Endothelial cell of umbilical vein (primary cell): Measurements from ENCODE around the gene SPTY2D1. TPM values are rescaled to one million over a fixed set of nuclear protein-coding genes. Genes with fewer than 3 reads are reported as not detected.

Source experiments
- BruUV-seq: library from RNA; stranded (reverse); fragments of 400-500 nt; replicated peaks from 2 replicates; lab custom pipeline; 2021; lab: Mats Ljungman, UMichigan
- CTCF ChIA-PET: fragments of 300-600, 350-600 bp; sonication (Branson Sonifier 250); formaldehyde crosslinking; loops from one replicate; lab custom pipeline; 2021; ENCODE audit warnings: antibody characterized with exemption, inconsistent platforms; lab: Charles Lee
- POLR2A ChIA-PET: fragments of 300-600, 350-600 bp; sonication (Branson Sonifier 250); formaldehyde crosslinking; loops from one replicate; lab custom pipeline; 2021; ENCODE audit warnings: antibody characterized with exemption, inconsistent platforms; lab: Charles Lee
- DNase-seq: peaks from one replicate; pipeline ENCODE4 v3.0.0-alpha.2; 2011; ENCODE audit warnings: low read depth, low spot score
- FAIRE-seq: peaks from 2 replicates; lab custom pipeline; 2011; peaks lifted over from hg19 to GRCh38; lab: Jason Lieb, UNC
- H2AFZ ChIP-seq: 2 replicates; pipeline ENCODE4 v1.6.0; 2012; ENCODE audit warnings: low read depth, low read length, control low read depth, inconsistent platforms
- H3K27ac ChIP-seq: 2 replicates; pipeline ENCODE4 v1.5.1; 2011; ENCODE audit warnings: low read depth, mild to moderate bottlenecking, control low read depth, low read length, moderate library complexity; ENCODE audit not compliant: insufficient read depth
- H3K27me3 ChIP-seq, 2 experiments: 2 replicates each; pipeline versions ENCODE4 v1.6.0 to v1.6.1; 2011; ENCODE audit warnings: low read length in 2 of 2, mixed read lengths in 1 of 2; ENCODE audit not compliant: control insufficient read depth in 2 of 2, insufficient read depth in 2 of 2
- H3K36me3 ChIP-seq, 2 experiments: 2 replicates in 1 of 2; 3 replicates in 1 of 2; pipeline ENCODE4 v1.5.1; 2011; ENCODE audit warnings: low read length in 2 of 2, mild to moderate bottlenecking in 1 of 2, moderate library complexity in 1 of 2; ENCODE audit not compliant: control insufficient read depth in 2 of 2, insufficient read depth in 2 of 2; ENCODE audit errors: extremely low read depth in 1 of 2
- H3K4me1 ChIP-seq: 3 replicates; pipeline ENCODE4 v1.5.1; 2011; ENCODE audit warnings: mild to moderate bottlenecking, low read length; ENCODE audit not compliant: control insufficient read depth, insufficient read depth; ENCODE audit errors: extremely low read depth
- H3K4me2 ChIP-seq: 2 replicates; pipeline ENCODE4 v1.6.1; 2011; ENCODE audit warnings: low read length, control low read depth, mixed read lengths; ENCODE audit not compliant: insufficient read depth
- H3K4me3 ChIP-seq, 3 experiments: fragments of 200-600 bp in 1 of 3; sonication (generic), shearing (Covaris generic) in 1 of 3; replicated peaks in 1 of 3; 2 replicates each; pipeline ENCODE4 v1.5.1; 2011 to 2016; ENCODE audit warnings: control low read depth in 3 of 3, low read length in 3 of 3, mild to moderate bottlenecking in 2 of 3, inconsistent platforms in 1 of 3, low read depth in 1 of 3, moderate library complexity in 1 of 3; ENCODE audit not compliant: insufficient read depth in 1 of 3
- H3K79me2 ChIP-seq: 2 replicates; pipeline ENCODE4 v1.6.0; 2012; ENCODE audit warnings: low read length, inconsistent platforms; ENCODE audit not compliant: control insufficient read depth, insufficient read depth
- H3K9ac ChIP-seq: replicated peaks from 2 replicates; pipeline ENCODE3; 2011; ENCODE audit warnings: low read length, control low read depth; ENCODE audit not compliant: insufficient read depth; ENCODE audit errors: extremely low read depth
- H3K9me1 ChIP-seq: replicated peaks from 3 replicates; pipeline ENCODE4 v1.6.0; 2011; ENCODE audit warnings: mild to moderate bottlenecking, low read length; ENCODE audit not compliant: control insufficient read depth, insufficient read depth; ENCODE audit errors: extremely low read depth
- H3K9me3 ChIP-seq: replicated peaks from 2 replicates; pipeline ENCODE4 v1.5.1; 2012; ENCODE audit warnings: low read length, inconsistent platforms; ENCODE audit not compliant: control insufficient read depth, insufficient read depth
- H4K20me1 ChIP-seq: replicated peaks from 2 replicates; pipeline ENCODE3; 2011; ENCODE audit warnings: mild to moderate bottlenecking, low read length; ENCODE audit not compliant: control insufficient read depth, insufficient read depth; ENCODE audit errors: extremely low read depth
- FOS ChIP-seq: IDR thresholded peaks from 2 replicates; pipeline ENCODE4 v1.6.1; 2011; ENCODE audit warnings: mild to moderate bottlenecking, low read length, moderate library complexity, borderline replicate concordance; ENCODE audit not compliant: insufficient read depth
- JUN ChIP-seq: IDR thresholded peaks from 2 replicates; pipeline ENCODE4 v1.6.1; 2011; ENCODE audit warnings: borderline replicate concordance, low read depth; ENCODE audit not compliant: insufficient read length, insufficient read depth
- MYC ChIP-seq: IDR thresholded peaks from one replicate; pipeline ENCODE4 v1.6.1; 2011; ENCODE audit warnings: mild to moderate bottlenecking, low read depth, low read length
- POLR2AphosphoS5 ChIP-seq: IDR thresholded peaks from 2 replicates; pipeline ENCODE4 v1.6.1; 2012; ENCODE audit warnings: low read depth, mild to moderate bottlenecking, control low read depth, low read length, moderate library complexity; ENCODE audit not compliant: insufficient read depth
- dilution Hi-C: fragments of 300-500 bp; cut with MboI; formaldehyde crosslinking; loops from one replicate; pipeline ENCODE4 v1.15.0; 2019; ENCODE audit warnings: low sequenced_read_pairs; ENCODE audit not compliant: extremely low pct_ligation_motif_present
- intact Hi-C: fragments of 100-400 bp; cut with micrococcal nuclease; formaldehyde crosslinking; loops from one replicate; pipeline ENCODE4 v1.10.0; 2022
- polyA plus RNA-seq, 4 experiments: library from polyadenylated mRNA; depleted of rRNA in 3 of 4; stranded (reverse) in 3 of 4; unstranded in 1 of 4; fragments of >200 nt; gene quantifications; 2 replicates each; pipeline versions ENCODE4 v1.2.1 to v1.2.3, GENCODE V29; 2011 to 2012; ENCODE audit warnings: missing spikeins in 1 of 4
- total RNA-seq: library from RNA; stranded (reverse); gene quantifications from 2 replicates; pipeline ENCODE4 v1.2.3, GENCODE V29; 2021
- TF ChIP-seq, protein P1 (sequence below), 2 donors: IDR thresholded peaks; 1 replicate in 1 of 2; 2 replicates in 1 of 2; pipeline ENCODE4 v1.5.1; 2011; ENCODE audit warnings: low read length in 2 of 2, mild to moderate bottlenecking in 2 of 2, moderate library complexity in 2 of 2, control low read depth in 1 of 2, inconsistent platforms in 1 of 2, low read depth in 1 of 2; ENCODE audit not compliant: insufficient read depth in 1 of 2; ENCODE audit errors: extremely low read depth in 1 of 2

The SPTY2D1 gene
- total and polyA plus RNA-seq, 2 donors (not counting 3 experiments of a cell fraction or from before 2014, with no cell fraction given) = 5.5 to 18.7 TPM

DNA sequence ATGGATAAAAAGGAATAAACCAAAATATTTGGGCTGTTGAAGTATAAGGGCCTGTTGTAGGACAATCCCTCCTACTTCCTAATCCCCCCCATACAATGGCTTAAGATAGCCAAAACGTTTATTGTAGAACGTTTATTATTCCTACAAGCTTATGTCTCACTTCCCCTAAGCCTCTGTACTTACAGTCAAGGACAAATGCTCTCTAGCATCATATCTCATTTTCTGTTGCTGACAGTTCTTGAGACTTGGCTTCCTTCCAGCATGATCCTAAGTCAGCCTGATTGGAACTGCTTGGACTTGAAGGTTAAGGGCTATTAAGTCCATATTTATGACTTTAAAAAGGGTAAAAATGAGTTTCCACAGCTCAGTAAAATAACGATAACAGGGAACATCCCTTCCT, 25.8 kb downstream of the SPTY2D1 start:
- Histone ChIP-seq H3K9me1 (no peaks in the 10 kb centered on the region), H4K20me1 (no peaks in the 10 kb centered on the region), H3K4me3 (no peak overlapping the region), H3K4me2 (no peak overlapping the region), H3K27me3 (no peaks in the 10 kb centered on the region), H3K79me2 (no peaks in the 10 kb centered on the region), H3K27ac (no peak overlapping the region), H3K9ac (no peak overlapping the region), H3K9me3 (no peaks in the 10 kb centered on the region), H3K4me1 (peaks cover 6% of the 10 kb centered on the region), H2AFZ (no peak overlapping the region), H3K36me3 (peaks cover 0 to 6% of the 10 kb centered on the region in 2 experiments)
- TF ChIP-seq FOS = no peak
- TF ChIP-seq, protein P1, sequence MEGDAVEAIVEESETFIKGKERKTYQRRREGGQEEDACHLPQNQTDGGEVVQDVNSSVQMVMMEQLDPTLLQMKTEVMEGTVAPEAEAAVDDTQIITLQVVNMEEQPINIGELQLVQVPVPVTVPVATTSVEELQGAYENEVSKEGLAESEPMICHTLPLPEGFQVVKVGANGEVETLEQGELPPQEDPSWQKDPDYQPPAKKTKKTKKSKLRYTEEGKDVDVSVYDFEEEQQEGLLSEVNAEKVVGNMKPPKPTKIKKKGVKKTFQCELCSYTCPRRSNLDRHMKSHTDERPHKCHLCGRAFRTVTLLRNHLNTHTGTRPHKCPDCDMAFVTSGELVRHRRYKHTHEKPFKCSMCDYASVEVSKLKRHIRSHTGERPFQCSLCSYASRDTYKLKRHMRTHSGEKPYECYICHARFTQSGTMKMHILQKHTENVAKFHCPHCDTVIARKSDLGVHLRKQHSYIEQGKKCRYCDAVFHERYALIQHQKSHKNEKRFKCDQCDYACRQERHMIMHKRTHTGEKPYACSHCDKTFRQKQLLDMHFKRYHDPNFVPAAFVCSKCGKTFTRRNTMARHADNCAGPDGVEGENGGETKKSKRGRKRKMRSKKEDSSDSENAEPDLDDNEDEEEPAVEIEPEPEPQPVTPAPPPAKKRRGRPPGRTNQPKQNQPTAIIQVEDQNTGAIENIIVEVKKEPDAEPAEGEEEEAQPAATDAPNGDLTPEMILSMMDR (IDR thresholded peaks at IDR 0.05; ENCODE audit: extremely low read depth in 1 of 2, insufficient read depth in 1 of 2, low read depth in 1 of 2, low read length in 2 of 2) = no peak
- TF ChIP-seq POLR2AphosphoS5 = no peak
- TF ChIP-seq JUN = no peak
- TF ChIP-seq MYC = no peak
- peak; percentile 28 for FAIRE-seq
- intact Hi-C loops = no loop called here
- POLR2A ChIA-PET = no interaction called here
- CTCF ChIA-PET = interaction anchor here (0.6 to 1.4 kb wide), 2 partner anchors 10 to 13 kb away, joined by 3 to 4 read pairs; no protein-coding TSS in a partner anchor
- peak; percentile 56 for DNase-seq
- BruUV-seq = no TSS peak
- dilution Hi-C loops = no loop called here
